ENCODE results near the gene SEMA3C. TPM values are rescaled to one million over a fixed set of nuclear protein-coding genes. Genes with fewer than 3 reads are reported as not detected.

SEMA3C gene
- total RNA-seq, 2 experiments from 2014 or later: 0.08 TPM

GRCh38 chr7:80839855-80840254, 79.0 kb downstream of the SEMA3C start:
- ATAC-seq (ENCODE audit: poor library complexity) (no peak), DNase-seq (no peak)
- Histone ChIP-seq H3K27me3 (ENCODE audit: control insufficient read depth in 1 of 2, insufficient read depth in 2 of 2, low read length in 2 of 2) (no peaks in the 10 kb centered on the region), H3K4me3 (ENCODE audit: low read length) (no peak overlapping the region), H3K27ac (ENCODE audit: low read depth in 1 of 2, low read length in 2 of 2) (no peak overlapping the region), H3K36me3 (ENCODE audit: insufficient read depth, low read length) (no peaks in the 10 kb centered on the region), H3K4me1 (ENCODE audit: insufficient read depth, low read length) (no peaks in the 10 kb centered on the region), H3K9me3 (ENCODE audit: control insufficient read depth in 1 of 2, insufficient read depth in 1 of 2, low read length in 2 of 2) (no peaks in the 10 kb centered on the region)
- Mint-ChIP-seq H3K4me3 (no peak overlapping the region), H3K4me1 (ENCODE audit: low read depth) (no peaks in the 10 kb centered on the region), H3K9me3 (peaks cover 2% of the 10 kb centered on the region), H3K27ac (no peak overlapping the region), H3K27me3 (no peaks in the 10 kb centered on the region), H3K36me3 (ENCODE audit: low read depth) (no peaks in the 10 kb centered on the region)
- ChIA-PET POLR2A (no interaction called here), CTCF (no interaction called here)
- intact Hi-C loops (cut with DNase I, micrococcal nuclease): no loop called here
- TF ChIP-seq CTCF (IDR thresholded peaks at IDR 0.05): no peak

- no peaks in the 10 kb centered on the region for H3K36me3 Mint-ChIP-seq (ENCODE audit: low read depth)
- TF ChIP-seq CTCF (IDR thresholded peaks at IDR 0.05): no peak
- ChIA-PET POLR2A (no interaction called here), CTCF (no interaction called here)
- H3K9me3 ChIP-seq (ENCODE audit: control insufficient read depth in 1 of 2, insufficient read depth in 1 of 2, low read length in 2 of 2): no peaks in the 10 kb centered on the region
- ATAC-seq (ENCODE audit: poor library complexity): no peak
- intact Hi-C loops (cut with DNase I, micrococcal nuclease): no loop called here
- peaks cover 2% of the 10 kb centered on the region for H3K9me3 Mint-ChIP-seq
- H3K27me3 Mint-ChIP-seq: no peaks in the 10 kb centered on the region
- H3K27ac Mint-ChIP-seq: no peak overlapping the region
- no peaks in the 10 kb centered on the region for H3K4me1 ChIP-seq (ENCODE audit: insufficient read depth, low read length)
- no peak overlapping the region for H3K4me3 Mint-ChIP-seq
- no peaks in the 10 kb centered on the region for H3K27me3 ChIP-seq (ENCODE audit: control insufficient read depth in 1 of 2, insufficient read depth in 2 of 2, low read length in 2 of 2)
- no peak overlapping the region for H3K4me3 ChIP-seq (ENCODE audit: low read length)
- H3K36me3 ChIP-seq (ENCODE audit: insufficient read depth, low read length): no peaks in the 10 kb centered on the region
- H3K4me1 Mint-ChIP-seq (ENCODE audit: low read depth): no peaks in the 10 kb centered on the region
- H3K27ac ChIP-seq (ENCODE audit: low read depth in 1 of 2, low read length in 2 of 2): no peak overlapping the region
- no peak for DNase-seq
Measured at GRCh38 chr7:80838643-80839042, 80.2 kb downstream of the SEMA3C start.

- ATAC-seq (ENCODE audit: poor library complexity): no peak
- DNase-seq: no peak
- Histone ChIP-seq H3K9me3 (ENCODE audit: control insufficient read depth in 1 of 2, insufficient read depth in 1 of 2, low read length in 2 of 2) (no peaks in the 10 kb centered on the region), H3K4me3 (ENCODE audit: low read length) (no peak overlapping the region), H3K27ac (ENCODE audit: low read depth in 1 of 2, low read length in 2 of 2) (no peak overlapping the region), H3K27me3 (ENCODE audit: control insufficient read depth in 1 of 2, insufficient read depth in 2 of 2, low read length in 2 of 2) (no peaks in the 10 kb centered on the region), H3K4me1 (ENCODE audit: insufficient read depth, low read length) (no peaks in the 10 kb centered on the region), H3K36me3 (ENCODE audit: insufficient read depth, low read length) (no peaks in the 10 kb centered on the region)
- no peaks in the 10 kb centered on the region for H3K4me1 Mint-ChIP-seq (ENCODE audit: low read depth)
- no peak overlapping the region for H3K27ac Mint-ChIP-seq
- H3K9me3 Mint-ChIP-seq: peaks cover 2% of the 10 kb centered on the region
- POLR2A ChIA-PET: no interaction called here
- intact Hi-C loops (cut with DNase I, micrococcal nuclease): no loop called here
- CTCF ChIA-PET: no interaction called here
- TF ChIP-seq CTCF (IDR thresholded peaks at IDR 0.05): no peak
- no peaks in the 10 kb centered on the region for H3K36me3 Mint-ChIP-seq (ENCODE audit: low read depth)
- no peak overlapping the region for H3K4me3 Mint-ChIP-seq
- H3K27me3 Mint-ChIP-seq: no peaks in the 10 kb centered on the region
Measured at GRCh38 chr7:80837345-80837744, 81.5 kb downstream of the SEMA3C start.

All from CD4-positive, alpha-beta T cell (primary cell).